CD14-positive monocyte (primary cell): ENCODE measurements around the gene KIAA1549. TPM values are rescaled to one million over a fixed set of nuclear protein-coding genes. Genes with fewer than 3 reads are reported as not detected.
"Not testable (repeated sequence)": the region's sequence is repeated elsewhere in the genome, so short reads cannot be mapped to it uniquely, and the experiment has no call there.

Experiments
- DNase-seq, 3 donors: peaks; one replicate each; pipeline ENCODE4 v3.0.0-alpha.2; 2011 to 2022
- H2AFZ ChIP-seq: 2 replicates; pipeline ENCODE4 v1.6.0; 2012; ENCODE audit warnings: mild to moderate bottlenecking, low read depth, low read length, inconsistent platforms; ENCODE audit not compliant: insufficient read depth, poor library complexity, severe bottlenecking
- H3K27ac ChIP-seq, 2 donors: 1 replicate in 1 of 2; 2 replicates in 1 of 2; pipeline ENCODE4 v1.5.1; 2012 to 2013; ENCODE audit warnings: low read length in 2 of 2, control low read depth in 1 of 2, inconsistent platforms in 1 of 2, low read depth in 1 of 2, mild to moderate bottlenecking in 1 of 2
- H3K27me3 ChIP-seq, 2 donors: one replicate each; pipeline versions ENCODE4 v1.6.0 to v1.6.1; 2011 to 2013; ENCODE audit warnings: low read length in 2 of 2; ENCODE audit not compliant: control insufficient read depth in 2 of 2, insufficient read depth in 2 of 2
- H3K36me3 ChIP-seq, 2 donors: replicated peaks in 1 of 2; 1 replicate in 1 of 2; 2 replicates in 1 of 2; pipeline versions ENCODE4 v1.5.1 to v1.6.1; 2012 to 2013; ENCODE audit warnings: low read length in 2 of 2, control low read depth in 1 of 2, inconsistent platforms in 1 of 2, mild to moderate bottlenecking in 1 of 2; ENCODE audit not compliant: insufficient read depth in 2 of 2, control insufficient read depth in 1 of 2
- H3K4me1 ChIP-seq, 2 donors: 1 replicate in 1 of 2; 2 replicates in 1 of 2; pipeline versions ENCODE4 v1.5.1 to v1.6.1; 2012 to 2013; ENCODE audit warnings: low read length in 2 of 2, control low read depth in 1 of 2, inconsistent platforms in 1 of 2, mild to moderate bottlenecking in 1 of 2, moderate library complexity in 1 of 2; ENCODE audit not compliant: insufficient read depth in 2 of 2, control insufficient read depth in 1 of 2
- H3K4me2 ChIP-seq: replicated peaks from 2 replicates; pipeline ENCODE3; 2012; ENCODE audit warnings: low read length, moderate library complexity, mild to moderate bottlenecking; ENCODE audit not compliant: poor library complexity, severe bottlenecking; ENCODE audit errors: extremely low read depth
- H3K4me3 ChIP-seq, 3 experiments: fragments of 200-600 bp in 1 of 3; sonication (generic) in 1 of 3; replicated peaks in 1 of 3; 1 replicate in 2 of 3; 2 replicates in 1 of 3; pipeline ENCODE4 v1.5.1; 2011 to 2013; ENCODE audit warnings: low read length in 3 of 3, mild to moderate bottlenecking in 3 of 3, control low read depth in 2 of 3, low read depth in 2 of 3, inconsistent platforms in 1 of 3, moderate library complexity in 1 of 3
- H3K79me2 ChIP-seq: 2 replicates; pipeline ENCODE4 v1.6.0; 2012; ENCODE audit warnings: mild to moderate bottlenecking, control low read depth, inconsistent platforms, low read length, moderate library complexity; ENCODE audit not compliant: insufficient read depth
- H3K9ac ChIP-seq: 2 replicates; pipeline ENCODE4 v1.6.0; 2017; ENCODE audit warnings: low read length, mild to moderate bottlenecking; ENCODE audit not compliant: insufficient read depth, poor library complexity, severe bottlenecking
- H3K9me3 ChIP-seq, 2 donors: replicated peaks in 1 of 2; 1 replicate in 1 of 2; 2 replicates in 1 of 2; pipeline versions ENCODE4 v1.5.1 to v1.6.1; 2012 to 2013; ENCODE audit warnings: low read length in 2 of 2, control low read depth in 1 of 2; ENCODE audit not compliant: control insufficient read depth in 1 of 2, insufficient read depth in 1 of 2
- H4K20me1 ChIP-seq: 2 replicates; pipeline ENCODE4 v1.6.0; 2012; ENCODE audit warnings: mild to moderate bottlenecking, low read length, control low read depth, moderate library complexity; ENCODE audit not compliant: insufficient read depth
- H3K27ac Mint-ChIP-seq, 7 donors: one replicate each; pipeline ENCODE4 v1.8.0; 2020; ENCODE audit warnings: mild to moderate bottlenecking in 7 of 7, mixed read lengths in 7 of 7, moderate library complexity in 6 of 7, inconsistent platforms in 2 of 7
- H3K27me3 Mint-ChIP-seq, 3 donors: one replicate each; pipeline ENCODE4 v1.8.0; 2021 to 2022; ENCODE audit warnings: low read depth in 3 of 3, mild to moderate bottlenecking in 3 of 3, mixed read lengths in 3 of 3, moderate library complexity in 3 of 3, inconsistent platforms in 1 of 3
- H3K36me3 Mint-ChIP-seq, 2 donors: one replicate each; pipeline ENCODE4 v1.8.0; 2020; ENCODE audit warnings: mixed read lengths in 2 of 2, inconsistent platforms in 1 of 2, mild to moderate bottlenecking in 1 of 2
- H3K4me1 Mint-ChIP-seq: one replicate; pipeline ENCODE4 v1.8.0; 2020; ENCODE audit warnings: mild to moderate bottlenecking, mixed read lengths
- H3K4me3 Mint-ChIP-seq, 2 donors: one replicate each; pipeline ENCODE4 v1.8.0; 2020; ENCODE audit warnings: mild to moderate bottlenecking in 2 of 2, mixed read lengths in 2 of 2, moderate library complexity in 1 of 2
- H3K9me3 Mint-ChIP-seq, 7 donors: one replicate each; pipeline ENCODE4 v1.8.0; 2020 to 2022; ENCODE audit warnings: mixed read lengths in 7 of 7, mild to moderate bottlenecking in 6 of 7, moderate library complexity in 6 of 7, inconsistent platforms in 2 of 7
- CTCF ChIP-seq: fragments of 200-600 bp; IDR thresholded peaks from one replicate; pipeline ENCODE4 v1.8.0; 2022; ENCODE audit warnings: antibody characterized with exemption, mild to moderate bottlenecking
- WGBS: methylation state at CpG from one replicate; pipeline ENCODE4 v1.1.5; 2013; ENCODE audit warnings: missing lambda C conversion rate; ENCODE audit not compliant: insufficient coverage; 5-methylcytosine and 5-hydroxymethylcytosine counted together
- intact Hi-C, 2 donors: fragments of 100-400 bp; cut with micrococcal nuclease; formaldehyde crosslinking; loops; one replicate each; pipeline versions ENCODE4 v1.15.0 to v1.15.1; 2023
- polyA plus RNA-seq, 3 donors: library from polyadenylated mRNA; depleted of rRNA in 1 of 3; unstranded in 2 of 3; stranded (reverse) in 1 of 3; fragments of 300-500 nt in 2 of 3; fragments of >200 nt in 1 of 3; fragmentation: Illumina TruSeq in 2 of 3; gene quantifications; 1 replicate in 2 of 3; 2 replicates in 1 of 3; pipeline ENCODE4 v1.2.3, GENCODE V29; 2012 to 2021

The KIAA1549 gene
- polyA plus RNA-seq, 3 donors: 0.03 TPM; not detected in 1

- Mint-ChIP-seq H3K36me3 (peaks cover 10 to 20% of the 10 kb centered on the region in 2 donors), H3K9me3 (peaks cover 0 to 1% (median 0%) of the 10 kb centered on the region in 7 donors), H3K4me3 (no peak overlapping the region), H3K27ac (no peak overlapping the region), H3K4me1 (no peaks in the 10 kb centered on the region), H3K27me3 (peaks cover 0 to 2% (median 0%) of the 10 kb centered on the region in 3 donors)
- no peak for TF ChIP-seq CTCF
- no peaks in the 10 kb centered on the region for H3K9me3 ChIP-seq
- no peaks in the 10 kb centered on the region for H4K20me1 ChIP-seq
- H3K4me1 ChIP-seq: no peaks in the 10 kb centered on the region
- H3K36me3 ChIP-seq: no peaks in the 10 kb centered on the region
- WGBS: 100% methylated on average over 2 of the region's 6 CpGs
- no peak overlapping the region for H2AFZ ChIP-seq
- H3K27me3 ChIP-seq: no peaks in the 10 kb centered on the region
- intact Hi-C loops: no loop called here
- no peaks in the 10 kb centered on the region for H3K79me2 ChIP-seq
- DNase-seq: no peak
- H3K4me2 ChIP-seq: no peak overlapping the region
- H3K4me3 ChIP-seq: no peak overlapping the region
- no peak overlapping the region for H3K9ac ChIP-seq
- no peak overlapping the region for H3K27ac ChIP-seq
Measured at GRCh38 chr7:139026551-139026950, 45.4 kb upstream of the KIAA1549 start.

GRCh38 chr7:139025861-139026260 lies 44.7 kb upstream of the KIAA1549 start:
- H3K4me1 Mint-ChIP-seq, intact Hi-C loops: not testable (repeated sequence)
- no CpG with 5 or more reads among the region's 5 CpGs for WGBS

More at GRCh38 chr7:139025861-139026260, 44.7 kb upstream of the KIAA1549 start:
- not testable (repeated sequence) for H3K4me1 ChIP-seq, H3K27me3 Mint-ChIP-seq, H3K4me3 Mint-ChIP-seq, H3K79me2 ChIP-seq, H3K36me3 ChIP-seq, H3K27ac Mint-ChIP-seq, H2AFZ ChIP-seq, H3K9ac ChIP-seq, H3K4me2 ChIP-seq, H3K9me3 Mint-ChIP-seq, H3K27me3 ChIP-seq, DNase-seq, H3K9me3 ChIP-seq, H3K27ac ChIP-seq, H4K20me1 ChIP-seq, H3K4me3 ChIP-seq
- peaks cover 10 to 20% of the 10 kb centered on the region in 2 donors for H3K36me3 Mint-ChIP-seq
